Activated CD4-positive, alpha-beta T cell treated with anti-CD3 and anti-CD28 coated beads for 1 hour (primary cell): ENCODE measurements around the gene AKAP13.

Source experiments
- DNase-seq: peaks from one replicate; pipeline ENCODE4 v3.0.0-alpha.2; 2020

The AKAP13 gene

DNA sequence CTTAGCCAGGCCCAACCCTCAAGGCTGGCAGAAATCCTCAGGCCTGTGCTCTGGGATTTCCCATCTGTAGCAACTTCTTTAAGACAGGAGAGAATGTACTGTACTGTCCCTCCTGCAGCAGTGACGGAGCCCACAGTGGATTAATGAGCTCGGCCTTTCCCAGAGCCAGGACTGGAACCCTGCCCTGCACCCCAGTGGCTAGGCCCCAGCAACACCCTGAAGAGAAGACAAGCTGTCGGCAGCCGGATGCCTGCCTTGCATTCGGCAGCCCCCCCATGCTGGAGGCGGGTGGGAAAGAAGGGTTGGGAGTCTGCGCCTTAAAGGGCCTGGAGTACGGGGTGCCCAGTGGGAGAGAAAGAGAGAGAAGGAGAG is 382.3 kb downstream of the AKAP13 start:
- no peak for DNase-seq

DNA sequence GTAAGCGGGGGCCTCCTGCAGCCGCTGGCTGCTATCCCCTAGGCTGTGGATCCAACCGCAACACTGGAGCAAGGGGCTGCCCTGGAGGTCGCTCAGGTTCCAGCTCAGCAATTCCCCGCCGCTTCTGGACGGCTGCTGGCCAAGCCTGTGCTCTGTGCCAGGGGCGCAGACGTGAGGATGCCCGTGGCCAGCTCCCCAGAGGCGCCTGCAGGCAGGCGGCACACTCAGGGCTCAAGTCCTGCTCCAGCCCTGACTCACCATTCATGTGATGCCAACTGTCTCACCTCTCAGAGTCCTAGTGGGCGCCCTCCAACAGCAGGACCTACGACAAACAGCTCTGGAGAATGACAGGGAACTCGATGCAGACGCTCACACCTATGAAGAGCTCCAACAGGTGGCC is 382.8 kb downstream of the AKAP13 start:
- DNase-seq = no peak

DNA sequence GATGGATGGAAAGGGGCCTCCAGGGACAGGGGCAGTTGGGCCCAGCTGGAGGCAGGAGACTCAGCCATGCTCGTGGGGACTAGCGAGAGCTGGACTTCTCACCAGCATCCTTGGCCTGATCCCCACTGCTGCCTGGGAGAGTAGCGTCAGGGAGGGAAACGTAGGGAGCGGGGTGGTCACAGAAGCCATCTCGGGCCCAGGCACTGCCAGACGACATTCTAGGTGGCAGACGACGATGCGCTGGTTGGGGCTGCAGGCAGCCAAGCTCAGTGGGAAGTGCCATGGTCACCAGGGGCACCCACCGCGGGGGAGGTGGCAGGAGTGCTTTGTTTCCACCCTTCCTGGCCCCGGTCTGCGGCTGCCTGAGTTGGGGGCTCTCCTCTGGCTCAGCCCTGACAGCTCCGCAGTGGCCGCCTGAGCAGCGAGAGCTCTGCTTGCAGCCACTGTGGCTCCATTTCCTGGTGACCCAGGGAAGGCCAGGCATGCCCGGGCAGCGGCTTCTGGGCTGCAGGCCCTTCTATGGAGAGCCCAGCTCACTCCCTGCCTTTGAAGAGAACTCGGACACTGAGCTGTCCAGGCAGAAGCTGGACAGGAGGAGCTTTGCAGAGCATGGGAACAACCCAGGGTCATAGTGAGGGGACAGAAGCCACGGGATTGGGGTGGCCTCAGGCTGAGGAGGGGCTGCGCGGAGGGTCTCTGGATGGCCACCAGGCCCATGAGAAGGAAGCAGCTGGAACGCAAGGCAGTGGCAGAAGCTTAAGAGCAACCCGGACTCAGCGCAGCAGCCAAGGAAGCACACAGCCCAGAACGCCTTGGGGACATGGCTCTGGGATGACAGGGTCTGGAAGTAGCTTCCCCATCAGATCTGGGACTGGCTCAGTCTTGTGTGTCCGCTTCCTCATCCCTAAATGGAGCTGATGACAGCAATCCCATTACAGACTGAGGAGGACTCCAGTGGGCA is 383.6 kb downstream of the AKAP13 start:
- no peak for DNase-seq

DNA sequence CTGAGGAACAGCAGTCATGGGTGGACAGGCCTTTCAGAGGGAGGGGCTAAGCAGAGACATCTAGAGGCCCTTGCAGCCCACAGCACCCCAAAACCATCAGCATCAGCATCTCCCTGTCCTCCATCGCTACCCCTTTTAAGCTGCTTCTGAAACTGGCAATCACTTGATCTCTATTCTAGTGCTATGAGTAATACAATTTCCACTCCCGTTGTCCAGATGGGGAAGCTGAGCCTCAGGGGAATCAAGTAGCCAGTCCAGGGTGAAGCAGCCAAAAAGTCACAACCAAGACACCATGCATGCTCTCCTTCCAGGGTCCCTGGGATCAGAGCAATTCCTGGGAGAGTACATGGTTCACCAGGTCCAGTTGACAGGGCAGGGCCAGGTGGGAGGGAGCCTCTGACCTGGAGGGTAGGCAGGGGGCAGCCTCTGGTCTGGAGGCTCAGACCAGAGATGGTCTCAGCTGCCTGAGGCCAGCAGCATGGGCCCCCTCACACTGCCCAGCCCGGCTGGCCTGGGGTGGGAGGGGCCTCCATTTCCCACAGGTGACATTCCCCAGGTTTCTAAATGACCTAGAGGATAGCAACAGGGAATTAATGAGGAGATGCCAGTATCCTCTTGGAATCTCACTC is 384.4 kb downstream of the AKAP13 start:
- no peak for DNase-seq

DNA sequence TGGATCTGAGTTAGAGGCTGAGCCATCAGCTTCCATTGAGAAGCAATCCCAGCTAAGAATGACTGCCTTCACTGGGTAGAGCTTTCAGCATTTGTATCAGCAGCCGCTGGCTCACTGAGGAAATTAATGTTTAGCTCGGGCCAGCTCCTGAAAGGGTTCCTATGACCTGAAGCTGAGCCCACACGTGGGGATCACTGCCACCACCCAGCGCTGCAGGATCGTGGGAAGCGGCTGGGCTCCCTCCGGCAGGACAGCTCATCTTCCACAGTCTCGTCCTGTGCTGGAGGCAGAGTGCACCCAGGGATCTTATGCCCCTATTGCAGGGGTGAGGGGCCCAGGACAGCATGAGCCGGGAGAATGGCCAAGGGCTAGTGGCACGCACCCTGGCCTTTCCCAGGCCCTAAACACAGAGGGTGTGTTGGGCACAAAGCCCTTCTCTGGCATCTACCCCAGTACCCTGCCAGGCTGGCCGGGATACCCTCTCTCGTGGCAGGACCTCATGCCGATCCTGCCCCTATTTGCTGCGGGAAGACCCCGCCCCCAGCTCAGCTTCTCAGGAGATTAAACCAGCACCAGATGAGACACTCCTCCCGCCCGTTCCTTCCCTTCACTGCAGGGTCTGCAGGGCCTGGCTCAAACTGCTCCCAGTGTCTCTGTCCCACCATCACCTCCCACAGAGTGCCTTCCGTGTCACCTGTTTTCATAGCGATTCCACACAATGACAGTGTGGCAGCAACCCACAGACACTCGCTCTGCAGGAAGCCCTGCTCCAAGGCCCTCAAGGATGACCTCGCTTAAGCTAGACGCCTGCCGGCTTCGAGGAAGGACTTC is 385.8 kb downstream of the AKAP13 start:
- no peak for DNase-seq

DNA sequence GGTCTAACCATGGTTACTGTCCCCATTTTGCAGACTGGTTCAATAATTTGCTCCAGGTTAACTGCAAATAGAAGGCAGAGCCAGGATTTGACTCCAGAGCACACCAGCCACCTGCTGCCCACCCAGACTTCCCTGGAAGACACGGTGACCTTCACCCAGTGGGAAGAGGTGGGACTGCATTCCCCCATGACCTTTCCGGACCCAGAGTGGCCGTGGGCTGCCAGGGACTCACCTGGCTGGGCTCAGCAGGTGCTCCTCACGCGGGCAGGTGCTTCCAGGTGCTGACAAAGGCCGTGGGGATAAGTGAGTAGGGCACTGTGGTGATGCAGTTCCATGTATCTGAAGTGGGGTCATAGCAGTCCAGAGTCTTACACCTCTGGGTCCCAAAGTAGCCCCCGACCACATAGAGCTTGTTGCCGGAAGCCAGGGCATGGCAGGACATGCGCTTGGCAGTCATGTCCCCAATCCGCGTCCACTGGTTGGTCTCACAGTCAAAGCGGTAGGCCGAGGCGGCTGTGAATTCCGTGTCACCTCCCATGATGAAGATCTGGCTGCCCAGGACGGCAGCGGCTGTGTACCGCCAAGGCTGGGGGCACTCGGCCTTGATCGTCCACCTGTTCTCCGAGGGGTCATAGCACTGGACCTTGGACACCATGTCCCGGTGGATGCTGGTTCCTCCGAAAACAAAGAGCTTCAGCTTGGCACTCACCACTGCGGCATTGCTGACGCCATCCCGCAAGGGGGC is 387.6 kb downstream of the AKAP13 start:
- no peak for DNase-seq

DNA sequence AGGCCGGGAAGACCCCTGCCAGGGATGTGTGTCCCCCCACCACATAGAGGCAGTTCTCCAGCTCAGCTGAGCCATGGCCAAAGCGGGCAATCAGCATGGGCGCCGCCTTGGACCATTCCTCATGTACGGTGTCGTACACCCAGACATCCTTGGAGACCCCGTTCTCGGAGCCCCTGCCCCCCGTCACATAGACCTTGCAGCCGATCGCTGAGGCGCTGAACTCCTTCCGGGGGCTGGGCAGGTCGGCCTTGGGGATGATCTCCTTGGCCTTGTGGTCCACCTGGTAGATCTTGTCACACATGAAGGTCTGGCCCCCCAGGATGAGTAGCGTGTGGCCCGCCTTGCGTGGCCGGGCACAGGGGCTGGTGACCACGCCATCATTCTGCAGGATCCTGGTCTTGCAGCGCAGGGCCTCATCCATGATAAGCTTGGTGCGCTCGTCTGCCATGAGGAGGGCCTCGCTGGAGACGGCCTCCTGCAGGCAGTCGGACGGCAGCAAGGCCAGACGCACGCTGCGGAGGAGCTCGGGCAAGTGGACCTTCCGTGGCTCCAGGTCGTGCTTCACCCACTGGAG is 388.3 kb downstream of the AKAP13 start:
- DNase-seq = no peak

DNA sequence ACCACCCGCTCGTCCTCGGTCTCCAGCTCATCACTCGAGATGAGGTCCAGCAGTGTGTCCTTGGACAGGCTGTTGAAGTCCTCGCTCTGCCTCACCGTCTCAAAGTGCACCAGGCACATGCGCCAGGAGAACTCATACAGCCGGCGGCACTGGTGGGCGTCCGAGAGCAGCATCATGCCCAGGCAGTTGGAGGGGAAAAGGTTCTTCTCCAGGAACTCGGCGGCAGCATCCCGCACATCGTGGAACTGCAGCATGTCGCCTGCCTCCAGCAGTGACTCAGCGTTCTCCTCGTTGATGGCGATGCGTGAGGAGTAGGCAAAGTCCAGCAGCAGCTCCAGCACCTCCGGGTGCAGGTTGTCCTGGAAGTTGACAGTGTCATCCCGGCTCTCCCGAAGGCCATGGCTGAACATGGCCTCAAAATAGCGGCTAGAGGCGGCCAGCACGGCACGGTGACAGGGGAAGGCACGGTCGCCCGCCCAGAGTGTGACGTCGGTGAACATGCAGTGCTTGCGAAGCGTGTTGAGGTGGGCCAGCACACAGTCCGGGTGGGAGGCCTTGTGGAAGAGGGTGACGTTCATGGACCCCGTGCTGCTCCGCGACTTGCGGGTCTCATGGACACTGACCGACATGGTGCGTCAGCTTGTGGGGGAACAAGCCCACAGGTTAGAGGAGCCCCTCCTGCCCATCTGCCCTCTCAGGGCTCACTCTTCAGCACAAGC is 388.9 kb downstream of the AKAP13 start:
- DNase-seq = no peak

DNA sequence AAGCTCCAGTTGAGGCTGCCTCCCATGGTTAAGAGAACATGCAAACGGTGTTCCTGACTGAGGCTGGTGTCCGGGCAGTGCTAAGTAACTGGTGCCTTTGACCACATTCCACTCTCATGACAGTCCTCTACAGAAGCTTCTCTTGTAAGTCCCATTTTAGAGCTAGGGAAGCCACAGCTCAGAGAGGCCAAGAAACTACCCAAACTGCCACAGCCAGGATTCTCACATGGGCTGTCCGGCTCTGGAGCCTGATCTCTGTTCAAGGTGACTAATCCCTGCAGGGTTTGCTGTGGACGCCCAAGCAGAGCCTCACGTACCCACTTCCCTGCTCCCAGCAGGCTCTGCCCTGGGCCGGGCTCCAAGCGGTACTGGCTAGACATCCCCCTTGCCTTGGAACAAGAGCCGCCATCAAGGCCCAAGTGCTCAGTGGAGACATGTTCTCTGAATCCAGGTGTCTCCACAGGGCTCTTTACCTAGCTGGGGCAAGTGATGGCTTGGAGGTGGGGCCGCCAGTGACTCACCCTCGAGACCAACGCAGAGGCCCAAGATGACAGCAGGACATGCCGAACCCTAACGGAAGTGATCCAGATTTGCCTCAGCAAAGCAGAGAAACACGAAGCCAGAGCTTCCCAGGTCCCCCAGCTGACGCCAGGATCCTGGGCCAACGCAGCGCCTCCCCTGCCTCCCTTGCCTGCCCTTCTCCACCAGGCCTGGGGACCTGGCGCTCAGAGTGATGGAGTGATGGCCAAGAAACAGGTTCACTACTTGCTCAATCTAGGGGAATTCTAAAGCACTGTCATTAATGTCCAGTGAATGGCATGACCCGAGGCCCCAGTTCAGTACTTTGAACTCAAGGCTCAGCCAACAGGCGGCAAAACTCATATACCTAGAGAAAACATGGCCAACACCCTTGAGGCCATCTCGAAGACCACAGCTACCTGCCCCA is 390.0 kb downstream of the AKAP13 start:
- DNase-seq = no peak

DNA sequence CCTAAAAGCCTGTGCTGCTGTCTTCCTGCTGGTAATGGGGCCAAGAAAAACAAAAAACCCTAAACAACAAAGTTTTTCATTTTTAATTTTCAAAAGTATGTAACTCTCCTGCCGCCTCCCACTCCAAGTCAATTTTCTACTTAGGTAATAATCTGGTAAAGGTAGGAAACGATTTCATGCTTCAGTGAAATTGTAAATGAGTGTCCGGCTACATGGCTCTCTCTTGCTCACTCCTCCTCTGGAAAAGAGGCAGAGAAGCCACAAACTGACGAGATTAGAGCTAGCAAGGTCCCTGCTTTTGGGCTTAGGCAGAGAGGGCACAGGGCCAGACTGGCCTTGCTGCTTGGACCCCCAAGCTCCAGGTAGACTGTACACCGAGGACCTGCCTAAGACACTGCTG is 390.9 kb downstream of the AKAP13 start:
- no peak for DNase-seq

DNA sequence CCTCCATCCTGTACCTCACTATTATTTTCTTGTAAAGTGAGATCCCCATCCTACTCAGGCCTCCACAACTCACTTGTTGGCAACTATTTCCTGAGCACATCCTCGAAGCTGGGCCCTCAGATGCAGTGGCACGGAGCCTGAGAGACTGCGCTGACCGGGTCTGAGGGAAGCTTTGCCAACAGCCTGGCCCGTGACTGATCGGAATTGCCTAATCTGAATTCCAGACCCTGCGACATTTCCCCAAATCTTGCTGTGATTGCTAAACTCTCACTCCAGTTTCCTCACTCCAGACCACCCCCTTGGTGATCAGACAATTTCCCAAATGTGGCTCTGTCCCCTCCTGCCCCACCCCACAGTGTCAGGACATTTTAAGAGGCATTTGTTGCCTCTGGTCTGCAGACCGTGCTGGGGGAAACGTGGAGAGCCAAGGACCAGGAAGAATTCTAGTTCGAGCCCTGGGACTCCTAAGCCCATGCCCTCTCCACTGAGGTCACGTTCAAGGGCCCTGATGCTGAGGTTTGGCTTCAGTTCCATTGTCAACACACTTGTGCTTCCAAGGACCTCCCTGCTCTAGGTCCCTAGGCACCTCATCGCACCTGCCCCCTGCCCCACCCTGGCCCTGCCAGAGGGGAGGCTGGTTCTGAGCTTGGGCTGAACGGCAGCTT is 391.5 kb downstream of the AKAP13 start:
- no peak for DNase-seq

DNA sequence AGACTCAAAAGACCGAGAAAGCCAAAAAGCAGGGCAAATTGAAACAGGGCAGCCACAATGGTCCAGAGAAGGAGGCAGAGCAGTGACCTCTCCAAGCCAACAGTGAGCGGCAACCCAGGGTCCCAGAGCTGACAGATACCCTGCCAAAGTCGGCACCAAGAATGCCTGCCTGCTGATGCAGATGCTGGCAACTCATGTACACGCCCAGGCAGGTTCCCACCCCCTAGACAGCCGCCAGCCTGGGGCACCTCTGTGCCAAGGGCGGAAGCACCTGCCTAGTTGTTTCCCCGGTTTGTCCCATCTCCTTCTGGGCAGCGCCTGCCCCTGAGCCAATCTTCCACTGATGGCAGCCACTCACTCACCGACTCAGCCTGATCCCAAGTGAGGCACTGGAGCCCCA is 392.3 kb downstream of the AKAP13 start:
- no peak for DNase-seq

DNA sequence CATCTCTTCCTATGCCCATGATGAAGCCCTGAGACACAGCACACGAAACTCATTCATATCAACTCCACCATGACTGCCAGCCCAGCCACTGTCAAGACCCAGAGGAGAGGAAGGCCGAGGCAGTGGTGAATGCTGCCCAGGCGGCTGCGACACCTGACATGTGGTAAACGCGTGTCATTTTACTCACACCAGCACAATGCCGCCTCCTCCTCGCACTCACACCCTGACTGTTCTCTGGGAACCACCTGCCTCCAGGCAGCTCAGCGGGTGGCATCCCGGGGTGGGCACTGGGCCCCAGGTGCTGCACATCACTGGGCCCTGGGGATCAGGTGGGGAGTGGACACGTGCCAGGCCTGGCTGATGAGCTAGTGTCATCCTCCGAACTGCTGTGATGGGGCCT is 392.8 kb downstream of the AKAP13 start:
- DNase-seq = no peak

DNA sequence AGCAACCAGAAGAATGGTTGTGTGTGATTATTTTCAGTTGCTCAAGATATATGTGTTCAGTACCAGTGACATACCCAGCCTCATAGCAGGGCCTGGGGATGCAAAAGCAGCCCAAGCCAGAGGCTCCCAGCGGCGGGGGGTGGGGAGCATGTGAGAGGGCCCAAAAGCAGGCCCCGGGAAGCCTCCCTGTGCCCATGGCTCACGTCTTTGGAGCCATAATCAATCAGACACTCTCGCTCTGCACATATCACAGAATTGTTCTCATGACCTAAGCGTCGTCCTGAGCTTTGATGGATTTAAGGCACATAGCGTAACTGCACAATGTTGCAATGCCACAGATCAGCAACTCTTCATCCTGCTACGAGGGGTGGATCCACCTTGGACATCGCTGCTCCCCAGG is 393.6 kb downstream of the AKAP13 start:
- no peak for DNase-seq

DNA sequence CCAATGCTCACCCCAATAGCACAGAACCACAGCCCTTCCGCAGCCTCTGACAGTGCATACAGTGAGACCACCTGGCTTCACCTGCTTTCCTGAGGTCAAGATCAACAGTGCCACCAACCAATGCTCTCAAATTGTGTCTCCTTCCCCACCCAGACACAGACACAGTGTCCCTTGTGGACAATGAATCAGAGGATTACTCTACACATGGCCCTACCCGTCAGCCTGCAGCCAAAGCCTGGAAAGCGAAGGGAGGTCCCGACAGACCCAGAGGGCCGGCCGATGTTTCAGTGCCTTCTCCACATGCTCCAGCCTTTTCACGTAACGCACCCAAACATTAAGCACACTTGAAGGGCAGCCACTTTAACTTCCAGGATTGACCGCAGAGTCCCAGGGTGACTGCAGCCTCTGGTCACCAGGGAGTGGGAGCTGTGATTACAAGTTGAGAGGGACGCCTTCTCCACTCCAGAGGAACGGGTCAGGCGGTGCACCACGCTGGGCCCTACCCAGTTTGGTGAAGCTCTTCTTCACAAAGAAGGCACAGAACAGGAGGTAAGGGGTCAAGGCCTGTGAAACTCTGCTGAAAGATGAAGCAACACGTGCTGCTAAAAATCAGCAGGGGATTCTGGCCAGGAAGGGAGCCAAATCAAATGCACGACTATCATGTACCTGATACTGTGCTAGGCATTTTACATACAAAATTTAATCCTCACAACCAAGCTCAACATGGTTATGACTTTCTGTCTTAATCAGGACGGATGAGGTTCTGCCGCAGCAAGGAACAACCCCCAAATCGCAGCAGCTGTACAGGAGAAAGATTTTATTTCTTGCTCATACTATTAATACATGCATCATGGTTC is 397.1 kb downstream of the AKAP13 start:
- no peak for DNase-seq

DNA sequence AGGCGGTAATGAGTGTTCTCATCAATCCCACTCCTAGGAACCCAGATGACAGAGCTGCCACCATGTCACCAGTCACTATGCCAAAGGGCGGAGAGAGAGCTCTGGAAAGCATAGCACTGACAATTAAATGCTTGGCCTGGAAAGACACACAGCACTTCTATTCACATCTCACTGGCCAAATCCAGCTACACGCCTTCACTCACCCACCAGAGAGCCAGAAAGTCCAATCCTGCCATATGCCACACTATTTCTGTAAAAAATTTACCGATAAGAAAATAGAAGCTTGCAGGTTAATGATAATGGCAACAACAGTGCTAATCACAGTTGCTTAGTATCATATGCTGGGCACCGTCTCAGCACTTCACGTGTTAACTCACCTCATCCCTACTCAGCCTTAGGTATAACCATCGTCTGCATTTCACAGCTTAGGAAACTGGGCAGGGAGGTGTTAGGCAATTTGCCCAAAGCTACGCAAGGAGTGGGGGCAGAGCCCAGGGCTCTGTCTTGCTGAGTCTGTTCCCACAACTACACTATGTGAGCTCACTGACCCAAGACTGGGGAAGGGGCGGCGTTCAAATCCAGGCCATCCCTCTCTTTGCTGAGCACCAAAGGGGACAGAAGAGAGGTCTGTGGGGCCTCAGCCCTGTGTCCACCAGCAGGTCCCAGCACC is 397.8 kb downstream of the AKAP13 start:
- no peak for DNase-seq

DNA sequence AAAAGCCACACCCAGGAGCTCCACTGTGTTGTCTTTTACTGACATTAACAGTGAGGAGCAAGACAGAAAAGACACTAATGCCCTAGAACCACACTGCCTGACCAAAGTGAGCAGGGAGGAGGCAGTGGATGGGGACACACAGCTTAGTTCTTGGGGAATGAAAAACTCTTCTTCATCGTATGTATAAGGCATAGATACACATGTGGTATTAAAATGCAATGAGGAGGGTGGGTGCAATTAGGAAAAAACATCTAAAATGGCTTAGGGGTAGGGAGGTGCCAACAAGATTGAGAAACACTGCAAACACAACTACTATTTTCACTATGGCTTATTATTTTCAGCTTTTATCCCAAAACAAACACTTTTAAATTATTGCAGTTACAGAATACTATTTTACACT is 398.8 kb downstream of the AKAP13 start:
- DNase-seq = no peak

DNA sequence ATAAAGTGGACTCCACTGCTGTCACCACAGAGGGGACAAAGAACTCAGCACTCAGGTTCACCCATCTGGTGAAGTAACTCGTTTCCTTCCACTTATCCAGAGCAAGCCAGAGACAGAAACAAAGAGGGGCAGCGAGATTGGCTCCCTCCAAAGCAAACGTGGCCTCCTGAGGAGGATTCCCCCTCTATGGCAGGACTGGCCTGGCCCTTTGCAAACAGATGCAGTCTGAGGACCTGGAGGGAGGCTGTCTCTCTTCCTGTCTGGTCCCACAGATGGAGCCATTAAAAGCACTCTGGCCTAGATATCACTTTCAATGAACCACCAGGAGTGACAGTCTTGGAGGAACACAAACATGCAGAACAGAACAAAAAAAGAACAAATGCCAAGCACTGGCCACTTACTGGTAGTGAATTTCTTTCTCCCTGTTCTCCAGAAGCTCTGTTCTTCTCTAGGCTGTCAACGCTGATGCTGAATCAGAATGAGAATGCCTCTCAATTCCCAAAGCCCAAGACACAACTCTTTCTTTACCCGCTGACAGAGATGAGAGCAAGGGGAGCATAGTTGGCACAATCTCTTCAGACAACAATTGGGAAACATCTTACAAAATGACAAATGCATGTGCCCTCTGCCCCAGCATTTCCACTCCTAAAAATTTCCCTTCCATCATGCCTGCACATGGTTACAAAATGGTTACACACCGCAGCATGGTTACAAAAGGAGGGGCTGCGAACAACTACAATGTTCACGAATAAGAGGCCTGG is 400.0 kb downstream of the AKAP13 start:
- no peak for DNase-seq
